Measurements from ENCODE around the gene ZNF692.

GRCh38 chr1:248886237-248886895 lies 27.5 kb upstream of the ZNF692 start:
- TF ChIP-seq, protein P1, sequence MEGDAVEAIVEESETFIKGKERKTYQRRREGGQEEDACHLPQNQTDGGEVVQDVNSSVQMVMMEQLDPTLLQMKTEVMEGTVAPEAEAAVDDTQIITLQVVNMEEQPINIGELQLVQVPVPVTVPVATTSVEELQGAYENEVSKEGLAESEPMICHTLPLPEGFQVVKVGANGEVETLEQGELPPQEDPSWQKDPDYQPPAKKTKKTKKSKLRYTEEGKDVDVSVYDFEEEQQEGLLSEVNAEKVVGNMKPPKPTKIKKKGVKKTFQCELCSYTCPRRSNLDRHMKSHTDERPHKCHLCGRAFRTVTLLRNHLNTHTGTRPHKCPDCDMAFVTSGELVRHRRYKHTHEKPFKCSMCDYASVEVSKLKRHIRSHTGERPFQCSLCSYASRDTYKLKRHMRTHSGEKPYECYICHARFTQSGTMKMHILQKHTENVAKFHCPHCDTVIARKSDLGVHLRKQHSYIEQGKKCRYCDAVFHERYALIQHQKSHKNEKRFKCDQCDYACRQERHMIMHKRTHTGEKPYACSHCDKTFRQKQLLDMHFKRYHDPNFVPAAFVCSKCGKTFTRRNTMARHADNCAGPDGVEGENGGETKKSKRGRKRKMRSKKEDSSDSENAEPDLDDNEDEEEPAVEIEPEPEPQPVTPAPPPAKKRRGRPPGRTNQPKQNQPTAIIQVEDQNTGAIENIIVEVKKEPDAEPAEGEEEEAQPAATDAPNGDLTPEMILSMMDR (IDR thresholded peaks at IDR 0.05): no peak
- TF ChIP-seq POLR2A (IDR thresholded peaks at IDR 0.05) (no peak), EP300 (IDR thresholded peaks at IDR 0.05) (no peak)

Data from ovary (tissue), 3 donors.